ENCODE measurements around the gene FOXL3. TPM values are rescaled to one million over a fixed set of nuclear protein-coding genes. Genes with fewer than 3 reads are reported as not detected.

The FOXL3 gene
- total RNA-seq, 1 donor from 2014 or later, result not detected

GRCh38 chr7:256461-256940 lies 33.5 kb upstream of the FOXL3 start:
- H3K27ac ChIP-seq (replicated peaks), result no peak overlapping the region
- DNase-seq, result peak; percentile 10
- H3K9me3 ChIP-seq (replicated peaks), result no peaks in the 10 kb centered on the region
- no peaks in the 10 kb centered on the region for H3K27me3 ChIP-seq (ENCODE audit: low read depth)
- H3K36me3 ChIP-seq, result peaks cover 89% of the 10 kb centered on the region
- H3K4me1 ChIP-seq, result no peaks in the 10 kb centered on the region
- no peak overlapping the region for H3K4me3 ChIP-seq
- intact Hi-C loops (cut with micrococcal nuclease), result no loop called here
- TF ChIP-seq CTCF (IDR thresholded peaks at IDR 0.05; ENCODE audit: borderline replicate concordance), result no peak

GRCh38 chr7:256981-257646 lies 32.9 kb upstream of the FOXL3 start:
- Histone ChIP-seq H3K36me3 (peaks cover 85% of the 10 kb centered on the region), H3K9me3 (replicated peaks) (no peaks in the 10 kb centered on the region), H3K4me3 (no peak overlapping the region), H3K27ac (replicated peaks) (no peak overlapping the region), H3K4me1 (no peaks in the 10 kb centered on the region), H3K27me3 (ENCODE audit: low read depth) (no peaks in the 10 kb centered on the region)
- DNase-seq, result peak; percentile 4
- intact Hi-C loops (cut with micrococcal nuclease), result no loop called here
- no peak for TF ChIP-seq CTCF (IDR thresholded peaks at IDR 0.05; ENCODE audit: borderline replicate concordance)

GRCh38 chr7:257647-257992 lies 32.4 kb upstream of the FOXL3 start:
- no peak overlapping the region for H3K4me3 ChIP-seq
- peaks cover 80% of the 10 kb centered on the region for H3K36me3 ChIP-seq
- no peak for DNase-seq
- intact Hi-C loops (cut with micrococcal nuclease), result no loop called here
- H3K4me1 ChIP-seq, result no peaks in the 10 kb centered on the region
- no peak overlapping the region for H3K27ac ChIP-seq (replicated peaks)
- no peaks in the 10 kb centered on the region for H3K27me3 ChIP-seq (ENCODE audit: low read depth)
- no peaks in the 10 kb centered on the region for H3K9me3 ChIP-seq (replicated peaks)
- no peak for TF ChIP-seq CTCF (IDR thresholded peaks at IDR 0.05; ENCODE audit: borderline replicate concordance)

GRCh38 chr7:258476-259190 lies 31.3 kb upstream of the FOXL3 start:
- Histone ChIP-seq H3K36me3 (peaks cover 70% of the 10 kb centered on the region), H3K9me3 (replicated peaks) (peaks cover 2% of the 10 kb centered on the region), H3K4me1 (no peaks in the 10 kb centered on the region), H3K27me3 (ENCODE audit: low read depth) (no peaks in the 10 kb centered on the region), H3K27ac (replicated peaks) (no peak overlapping the region), H3K4me3 (no peak overlapping the region)
- intact Hi-C loops (cut with micrococcal nuclease), result no loop called here
- DNase-seq, result no peak
- no peak for TF ChIP-seq CTCF (IDR thresholded peaks at IDR 0.05; ENCODE audit: borderline replicate concordance)

GRCh38 chr7:259191-259505 lies 30.8 kb upstream of the FOXL3 start:
- intact Hi-C loops (cut with micrococcal nuclease), result no loop called here
- TF ChIP-seq CTCF (IDR thresholded peaks at IDR 0.05; ENCODE audit: borderline replicate concordance), result no peak
- Histone ChIP-seq H3K27ac (replicated peaks) (no peak overlapping the region), H3K27me3 (ENCODE audit: low read depth) (no peaks in the 10 kb centered on the region), H3K9me3 (replicated peaks) (peaks cover 7% of the 10 kb centered on the region), H3K4me3 (no peak overlapping the region), H3K36me3 (peaks cover 68% of the 10 kb centered on the region), H3K4me1 (no peaks in the 10 kb centered on the region)
- peak; percentile 10 for DNase-seq

Measured in left ventricle myocardium inferior (tissue), 1 donor.